Endothelial cell of umbilical vein (primary cell): ENCODE results near the gene NEDD9.

Experiments used
- CTCF ChIP-seq, 2 donors: IDR thresholded peaks; 1 replicate in 1 of 2; 2 replicates in 1 of 2; pipeline ENCODE4 v1.5.1; 2011; ENCODE audit warnings: low read length in 2 of 2, mild to moderate bottlenecking in 2 of 2, moderate library complexity in 2 of 2, control low read depth in 1 of 2, inconsistent platforms in 1 of 2, low read depth in 1 of 2; ENCODE audit not compliant: insufficient read depth in 1 of 2; ENCODE audit errors: extremely low read depth in 1 of 2
- EZH2 ChIP-seq: IDR thresholded peaks from 2 replicates; pipeline ENCODE4 v1.6.1; 2012; ENCODE audit warnings: borderline replicate concordance, low read depth, mild to moderate bottlenecking, moderate library complexity, low read length, inconsistent platforms; ENCODE audit not compliant: severe bottlenecking
- JUN ChIP-seq: IDR thresholded peaks from 2 replicates; pipeline ENCODE4 v1.6.1; 2011; ENCODE audit warnings: borderline replicate concordance, low read depth; ENCODE audit not compliant: insufficient read length, insufficient read depth
- MAX ChIP-seq: IDR thresholded peaks from 2 replicates; pipeline ENCODE4 v1.6.1; 2011; ENCODE audit not compliant: insufficient read depth, insufficient read length
- POLR2A ChIP-seq: IDR thresholded peaks from 2 replicates; pipeline ENCODE4 v1.6.1; 2012; ENCODE audit warnings: low read depth, mild to moderate bottlenecking, control low read depth, low read length
- POLR2AphosphoS5 ChIP-seq: IDR thresholded peaks from 2 replicates; pipeline ENCODE4 v1.6.1; 2012; ENCODE audit warnings: low read depth, mild to moderate bottlenecking, control low read depth, low read length, moderate library complexity; ENCODE audit not compliant: insufficient read depth

- TF ChIP-seq EZH2 (no peak), CTCF (IDR thresholded peaks at IDR 0.05; ENCODE audit: extremely low read depth in 1 of 2, insufficient read depth in 1 of 2, low read depth in 1 of 2, low read length in 2 of 2) (no peak), POLR2AphosphoS5 (no peak), POLR2A (no peak), MAX (no peak), JUN (no peak)
These were observed 22.6 kb downstream of the NEDD9 start for GRCh38 chr6:11209906-11210305.
